H9 (cell line): ENCODE results near the gene ZMAT5. TPM values are rescaled to one million over a fixed set of nuclear protein-coding genes. Genes with fewer than 3 reads are reported as not detected.
A peak's percentile ranks its signal among the peaks of the same experiment; 100 is the strongest.
"Not testable (repeated sequence)": the region's sequence is repeated elsewhere in the genome, so short reads cannot be mapped to it uniquely, and the experiment has no call there.

Source experiments
- DNase-seq: peaks from one replicate; pipeline ENCODE4 v3.0.0-alpha.2; 2017
- H2AFZ ChIP-seq: one replicate; pipeline ENCODE4 v1.6.1; 2013; ENCODE audit warnings: mild to moderate bottlenecking, low read length, control low read depth, moderate library complexity
- H2AK5ac ChIP-seq: 2 replicates; pipeline ENCODE4 v1.6.1; 2013; ENCODE audit warnings: low read length, control low read depth, mixed read lengths; ENCODE audit not compliant: insufficient read length
- H2BK120ac ChIP-seq: one replicate; pipeline ENCODE4 v1.6.1; 2013; ENCODE audit warnings: low read depth, mild to moderate bottlenecking, low read length, control low read depth, inconsistent platforms; ENCODE audit not compliant: poor library complexity, severe bottlenecking
- H2BK12ac ChIP-seq: 2 replicates; pipeline ENCODE4 v1.6.1; 2013; ENCODE audit warnings: low read length, control low read depth, mixed read lengths, low read depth; ENCODE audit not compliant: insufficient read length
- H2BK15ac ChIP-seq: 2 replicates; pipeline ENCODE4 v1.6.1; 2013; ENCODE audit warnings: low read depth, low read length, control low read depth
- H2BK20ac ChIP-seq: one replicate; pipeline ENCODE4 v1.6.1; 2013; ENCODE audit warnings: low read depth, mild to moderate bottlenecking, low read length, control low read depth, inconsistent platforms; ENCODE audit not compliant: poor library complexity, severe bottlenecking
- H2BK5ac ChIP-seq: 2 replicates; pipeline ENCODE4 v1.6.1; 2013; ENCODE audit warnings: low read length, control low read depth, mixed read lengths; ENCODE audit not compliant: insufficient read length
- H3K14ac ChIP-seq: 2 replicates; pipeline ENCODE4 v1.6.1; 2013; ENCODE audit warnings: low read length, control low read depth; ENCODE audit not compliant: insufficient read depth
- H3K18ac ChIP-seq: 2 replicates; pipeline ENCODE4 v1.6.1; 2013; ENCODE audit warnings: low read depth, mild to moderate bottlenecking, mixed read lengths, low read length, control low read depth; ENCODE audit not compliant: insufficient read length
- H3K23ac ChIP-seq: 2 replicates; pipeline ENCODE4 v1.6.1; 2013; ENCODE audit warnings: low read length, control low read depth, mixed read lengths, low read depth; ENCODE audit not compliant: insufficient read length
- H3K23me2 ChIP-seq: 2 replicates; pipeline ENCODE4 v1.6.1; 2013; ENCODE audit warnings: low read depth, mild to moderate bottlenecking, mixed read lengths, low read length, control low read depth; ENCODE audit not compliant: insufficient read length, poor library complexity, severe bottlenecking
- H3K27ac ChIP-seq: 2 replicates; pipeline ENCODE4 v1.5.1; 2013; ENCODE audit warnings: low read length, control low read depth, mixed read lengths, low read depth; ENCODE audit not compliant: insufficient read length
- H3K27me3 ChIP-seq: 2 replicates; pipeline ENCODE4 v1.6.1; 2013; ENCODE audit warnings: low read length, control low read depth, inconsistent platforms; ENCODE audit not compliant: insufficient read depth
- H3K4ac ChIP-seq: 2 replicates; pipeline ENCODE4 v1.6.1; 2013; ENCODE audit warnings: low read depth, mild to moderate bottlenecking, control low read depth, inconsistent platforms, low read length, moderate library complexity
- H3K4me1 ChIP-seq: 2 replicates; pipeline ENCODE4 v1.6.1; 2013; ENCODE audit warnings: low read length, control low read depth, inconsistent platforms; ENCODE audit not compliant: insufficient read depth
- H3K4me2 ChIP-seq: 2 replicates; pipeline ENCODE4 v1.6.1; 2013; ENCODE audit warnings: low read length, control low read depth, mixed read lengths; ENCODE audit not compliant: insufficient read length, insufficient read depth
- H3K56ac ChIP-seq: 2 replicates; pipeline ENCODE4 v1.6.1; 2013; ENCODE audit warnings: low read depth, mild to moderate bottlenecking, mixed read lengths, low read length, control low read depth; ENCODE audit not compliant: insufficient read length
- H3K79me1 ChIP-seq: 2 replicates; pipeline ENCODE4 v1.6.1; 2013; ENCODE audit warnings: low read depth, mild to moderate bottlenecking, moderate library complexity, low read length, control low read depth, inconsistent platforms; ENCODE audit not compliant: insufficient read depth, poor library complexity, severe bottlenecking
- H3K79me2 ChIP-seq: 2 replicates; pipeline ENCODE4 v1.6.1; 2013; ENCODE audit warnings: low read length, control low read depth, inconsistent platforms; ENCODE audit not compliant: insufficient read depth
- H3K9ac ChIP-seq: 2 replicates; pipeline ENCODE4 v1.6.1; 2013; ENCODE audit warnings: low read length, control low read depth, mixed read lengths; ENCODE audit not compliant: insufficient read length; ENCODE audit errors: extremely low read depth
- H3K9me3 ChIP-seq: one replicate; pipeline ENCODE4 v1.6.1; 2013; ENCODE audit warnings: low read depth, low read length, inconsistent platforms; ENCODE audit not compliant: control insufficient read depth
- H3T11ph ChIP-seq: one replicate; pipeline ENCODE4 v1.6.1; 2013; ENCODE audit warnings: mild to moderate bottlenecking, low read length, control low read depth, inconsistent platforms
- H4K20me1 ChIP-seq: one replicate; pipeline ENCODE4 v1.6.1; 2013; ENCODE audit not compliant: control insufficient read depth, insufficient read length, insufficient read depth
- H4K5ac ChIP-seq: 2 replicates; pipeline ENCODE4 v1.6.1; 2013; ENCODE audit warnings: low read depth, mild to moderate bottlenecking, mixed read lengths, low read length, control low read depth; ENCODE audit not compliant: insufficient read length
- H4K8ac ChIP-seq: replicated peaks from 2 replicates; pipeline ENCODE4 v1.6.1; 2013; ENCODE audit warnings: low read length, control low read depth, mixed read lengths, low read depth; ENCODE audit not compliant: insufficient read length
- H4K91ac ChIP-seq: 2 replicates; pipeline ENCODE4 v1.6.1; 2013; ENCODE audit warnings: low read depth, mild to moderate bottlenecking, moderate library complexity, mixed read lengths, low read length, control low read depth; ENCODE audit not compliant: insufficient read length
- H3K27ac Mint-ChIP-seq, 3 experiments: 2 replicates in 2 of 3; 3 replicates in 1 of 3; pipeline ENCODE4 v1.8.0; 2020 to 2021; ENCODE audit warnings: mixed read lengths in 3 of 3, mild to moderate bottlenecking in 1 of 3, moderate library complexity in 1 of 3
- H3K27me3 Mint-ChIP-seq: 2 replicates; pipeline ENCODE4 v1.8.0; 2021; ENCODE audit warnings: low read depth, mild to moderate bottlenecking, moderate library complexity, mixed read lengths
- H3K36me3 Mint-ChIP-seq, 3 experiments: 2 replicates in 2 of 3; 3 replicates in 1 of 3; pipeline ENCODE4 v1.8.0; 2020 to 2021; ENCODE audit warnings: low read depth in 3 of 3, mixed read lengths in 3 of 3; ENCODE audit not compliant: insufficient read depth in 1 of 3
- H3K4me1 Mint-ChIP-seq, 2 experiments: 2 replicates each; pipeline ENCODE4 v1.8.0; 2020; ENCODE audit warnings: mixed read lengths in 2 of 2
- H3K4me3 Mint-ChIP-seq, 2 experiments: 2 replicates in 1 of 2; 3 replicates in 1 of 2; pipeline ENCODE4 v1.8.0; 2020 to 2021; ENCODE audit warnings: mild to moderate bottlenecking in 2 of 2, mixed read lengths in 2 of 2, moderate library complexity in 1 of 2
- H3K9me3 Mint-ChIP-seq, 2 experiments: 2 replicates in 1 of 2; 3 replicates in 1 of 2; pipeline ENCODE4 v1.8.0; 2020; ENCODE audit warnings: mild to moderate bottlenecking in 2 of 2, mixed read lengths in 2 of 2, moderate library complexity in 1 of 2
- CTCF ChIP-seq: fragments of 200-600 bp; sonication (generic); conservative IDR thresholded peaks from 3 replicates; pipeline ENCODE4 v1.8.0; 2021; ENCODE audit warnings: antibody characterized with exemption, mild to moderate bottlenecking
- WGBS: extraction: QIAGEN DNeasy Blood & Tissue Kit; methylation state at CpG from one replicate; pipeline ENCODE4 v1.1.7; 2013; ENCODE audit warnings: missing lambda C conversion rate, low lambda C conversion rate, mixed read lengths; ENCODE audit not compliant: insufficient read length; ENCODE audit errors: extremely low coverage; 5-methylcytosine and 5-hydroxymethylcytosine counted together
- total RNA-seq: library from RNA; stranded (reverse); gene quantifications from 2 replicates; pipeline ENCODE4 v1.2.1, GENCODE V29; 2021

The ZMAT5 gene
- total RNA-seq, 1 experiment from 2014 or later = 13.9 TPM

- Histone ChIP-seq H3K18ac (no peak overlapping the region), H3K4me1 (no peaks in the 10 kb centered on the region), H2BK5ac (no peak overlapping the region), H3K27me3 (no peaks in the 10 kb centered on the region), H3T11ph (no peak overlapping the region), H3K23ac (no peak overlapping the region), H4K5ac (no peak overlapping the region), H3K23me2 (no peaks in the 10 kb centered on the region), H2BK15ac (no peak overlapping the region), H3K9ac (no peak overlapping the region), H3K27ac (no peak overlapping the region), H3K56ac (no peak overlapping the region), H2BK20ac (no peak overlapping the region), H4K20me1 (no peaks in the 10 kb centered on the region), H3K4ac (no peak overlapping the region), H3K9me3 (no peaks in the 10 kb centered on the region), H2BK12ac (no peak overlapping the region), H3K79me1 (no peaks in the 10 kb centered on the region), H4K91ac (no peak overlapping the region), H2AK5ac (no peak overlapping the region), H2BK120ac (no peak overlapping the region), H3K4me2 (no peak overlapping the region), H3K14ac (no peak overlapping the region; the same call in 1 of the 2 replicates), H4K8ac (no peak overlapping the region), H2AFZ (no peak overlapping the region), H3K79me2 (no peaks in the 10 kb centered on the region)
- peak overlapping the region in 1 of 3 experiments; percentile 72; a peak in 1 of 7 replicates for H3K27ac Mint-ChIP-seq
- peaks cover 5 to 13% of the 10 kb centered on the region in 2 experiments for H3K4me1 Mint-ChIP-seq
- TF ChIP-seq CTCF = no peak
- H3K27me3 Mint-ChIP-seq = no peaks in the 10 kb centered on the region; the same call in 1 of the 2 replicates
- no peaks in the 10 kb centered on the region for H3K9me3 Mint-ChIP-seq
- no peaks in the 10 kb centered on the region for H3K36me3 Mint-ChIP-seq
- WGBS = no CpG with 5 or more reads among the region's 9 CpGs
- DNase-seq = no peak
- no peak overlapping the region for H3K4me3 Mint-ChIP-seq
These were observed 10.9 kb downstream of the ZMAT5 start for GRCh38 chr22:29755889-29756288.

- not testable (repeated sequence) for H3K4me3 Mint-ChIP-seq, H3K79me2 ChIP-seq
These were observed 12.0 kb downstream of the ZMAT5 start for GRCh38 chr22:29754658-29755395.

More at GRCh38 chr22:29754658-29755395, 12.0 kb downstream of the ZMAT5 start:
- not testable (repeated sequence) for H3K79me1 ChIP-seq, H3K36me3 Mint-ChIP-seq, H2BK12ac ChIP-seq, H3K27ac ChIP-seq, H4K20me1 ChIP-seq, H3K18ac ChIP-seq, DNase-seq, H3K4me1 ChIP-seq, H2AK5ac ChIP-seq, H3T11ph ChIP-seq, H2BK20ac ChIP-seq, H2BK5ac ChIP-seq, H2AFZ ChIP-seq, H3K23me2 ChIP-seq, H3K23ac ChIP-seq, H3K9me3 ChIP-seq, H3K9me3 Mint-ChIP-seq, H3K4me2 ChIP-seq, H2BK15ac ChIP-seq, H3K27me3 Mint-ChIP-seq, H3K27me3 ChIP-seq, H2BK120ac ChIP-seq, H4K5ac ChIP-seq, H3K14ac ChIP-seq, H3K4ac ChIP-seq, H3K56ac ChIP-seq, H3K27ac Mint-ChIP-seq, H4K8ac ChIP-seq, H3K9ac ChIP-seq, H4K91ac ChIP-seq
- no CpG with 5 or more reads among the region's 11 CpGs for WGBS
- peaks cover 5 to 13% of the 10 kb centered on the region in 2 experiments for H3K4me1 Mint-ChIP-seq
